ENCODE data around the gene ARHGEF11. TPM values are rescaled to one million over a fixed set of nuclear protein-coding genes. Genes with fewer than 3 reads are reported as not detected.

ARHGEF11 gene
- 9.4 and 14.8 TPM in 2 replicates for total RNA-seq

GRCh38 chr1:157045250-157046218 is at the start of gene ARHGEF11:
Gene ARHGEF11, minus strand, starts transcription at chr1:157045742. Its CDS starts 1,412 bp downstream, at chr1:157044330.

GRCh38 chr1:156920233-156921052 is 125.1 kb downstream of the ARHGEF11 start, which contains the start of gene LRRC71:
Gene LRRC71, plus strand, starts transcription at chr1:156920632. Its CDS starts 172 bp downstream, at chr1:156920804.

GRCh38 chr1:156893048-156893953 is 152.2 kb downstream of the ARHGEF11 start, which contains the start of gene PEAR1:
Gene PEAR1, plus strand, starts transcription at chr1:156893718. Its CDS starts 10,209 bp downstream, at chr1:156903927.

Other genes starting within 250 kb of the ARHGEF11 start
- 1.8 and 2.5 TPM in 2 replicates for gene SH2D2A, start 228.9 kb downstream of the ARHGEF11 start, total RNA-seq
- not detected in 2 replicates for gene INSRR, start 186.6 kb downstream of the ARHGEF11 start, total RNA-seq
- not detected in 2 replicates for gene NTRK1, start 184.9 kb downstream of the ARHGEF11 start, total RNA-seq
- 5.0 and 6.3 TPM in 2 replicates for gene PEAR1, start 152.0 kb downstream of the ARHGEF11 start, total RNA-seq
- gene LRRC71, start 125.1 kb downstream of the ARHGEF11 start, total RNA-seq = not detected in 2 replicates
- gene ETV3L, start 54.1 kb upstream of the ARHGEF11 start, total RNA-seq = not detected in 2 replicates
- gene ETV3, start 92.7 kb upstream of the ARHGEF11 start, total RNA-seq = 9.0 and 18.5 TPM in 2 replicates

Data from airway epithelial cell (primary cell).